Stimulated activated memory B cell treated with anti-CD40 and anti-IgM and Interleukin-4, amounts not matched to agents 10 μg/mL and 1 μg/mL and 100 μg/mL, for 72 hours (primary cell): ENCODE data around the gene KCNF1.
A peak's percentile ranks its signal among the peaks of the same experiment; 100 is the strongest.

ENCODE experiments used
- ATAC-seq: fragments of 150-1000 bp; cut with Tn5 transposase; 2 replicates; pipeline ENCODE4 v1.10.0; 2021
- H3K27ac Mint-ChIP-seq: one replicate; pipeline ENCODE4 v1.8.0; 2022; ENCODE audit warnings: mild to moderate bottlenecking, mixed read lengths
- H3K27me3 Mint-ChIP-seq: one replicate; pipeline ENCODE4 v1.8.0; 2022; ENCODE audit warnings: mixed read lengths
- H3K36me3 Mint-ChIP-seq: one replicate; pipeline ENCODE4 v1.8.0; 2022; ENCODE audit warnings: mixed read lengths
- H3K4me1 Mint-ChIP-seq: one replicate; pipeline ENCODE4 v1.8.0; 2022; ENCODE audit warnings: mixed read lengths
- H3K4me3 Mint-ChIP-seq: one replicate; pipeline ENCODE4 v1.8.0; 2022; ENCODE audit warnings: mild to moderate bottlenecking, moderate library complexity, mixed read lengths
- H3K9me3 Mint-ChIP-seq: one replicate; pipeline ENCODE4 v1.8.0; 2022; ENCODE audit warnings: mixed read lengths

KCNF1 gene

DNA sequence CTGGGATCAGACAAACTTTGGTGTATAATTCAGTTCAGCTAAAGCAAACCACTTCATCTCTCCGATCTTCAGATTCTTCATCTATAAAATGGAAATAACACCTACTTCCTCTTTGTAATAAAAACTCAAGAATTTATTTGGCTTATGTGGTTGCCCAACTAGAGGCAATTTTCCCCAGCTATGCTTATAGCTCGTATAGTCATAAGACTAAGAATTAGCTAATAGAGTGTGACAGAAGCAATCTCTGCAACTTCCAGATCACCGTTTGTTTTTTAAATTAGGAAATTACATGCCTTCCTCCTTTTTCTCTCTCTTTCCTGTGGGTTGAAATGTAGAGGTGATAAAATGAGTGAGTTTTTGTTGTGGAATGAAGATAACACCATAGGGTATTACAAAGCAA is 35.3 kb upstream of the KCNF1 start:
- H3K27ac Mint-ChIP-seq, result no peak overlapping the region
- no peak for ATAC-seq
- no peaks in the 10 kb centered on the region for H3K36me3 Mint-ChIP-seq
- no peak overlapping the region for H3K4me3 Mint-ChIP-seq
- H3K9me3 Mint-ChIP-seq, result peaks cover 4% of the 10 kb centered on the region
- peaks cover 19% of the 10 kb centered on the region for H3K27me3 Mint-ChIP-seq
- H3K4me1 Mint-ChIP-seq, result no peaks in the 10 kb centered on the region

DNA sequence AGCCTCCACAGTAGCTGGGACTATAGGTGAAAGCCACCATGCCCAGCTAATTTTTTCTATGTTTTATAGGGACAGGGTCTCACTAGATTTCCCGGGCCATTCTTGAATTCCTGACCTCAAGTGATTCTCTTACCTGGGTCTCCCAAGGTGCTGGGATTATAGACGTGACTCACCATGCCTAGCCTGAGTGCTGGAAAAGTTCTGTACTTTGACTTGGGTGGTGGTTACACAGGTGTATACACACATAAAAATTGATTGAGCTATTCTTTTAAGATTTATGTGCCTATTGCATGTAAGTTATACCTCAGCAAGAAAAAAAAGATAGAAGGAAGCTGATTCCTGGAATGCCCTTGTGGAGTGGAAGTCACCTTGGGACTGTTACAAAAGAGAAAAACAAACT is 34.8 kb upstream of the KCNF1 start:
- no peak for ATAC-seq
- Mint-ChIP-seq H3K36me3 (no peaks in the 10 kb centered on the region), H3K4me3 (no peak overlapping the region), H3K27ac (no peak overlapping the region), H3K27me3 (peaks cover 19% of the 10 kb centered on the region), H3K4me1 (no peaks in the 10 kb centered on the region), H3K9me3 (peaks cover 4% of the 10 kb centered on the region)

DNA sequence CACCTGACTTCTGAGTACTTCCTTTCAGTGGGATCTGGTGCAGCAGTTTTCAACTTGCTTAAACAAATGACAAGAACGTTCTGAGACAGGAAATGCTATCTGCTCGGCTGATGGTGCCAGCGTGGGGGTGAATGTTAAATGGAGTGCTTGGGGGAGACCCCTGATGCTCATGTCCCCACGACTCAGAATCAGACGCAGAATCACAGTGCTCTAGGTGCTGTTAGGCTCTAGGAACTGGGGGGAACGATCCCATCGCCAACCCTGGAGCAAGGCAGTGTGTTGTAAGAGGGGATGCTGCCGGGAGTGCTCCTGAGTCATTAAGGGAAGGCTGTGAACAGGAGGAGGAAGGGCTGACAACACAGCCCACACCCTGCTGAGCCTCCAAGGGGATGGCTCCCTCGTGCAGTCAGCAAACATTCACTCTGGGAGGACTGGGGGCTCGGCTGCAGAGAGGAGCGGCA is 34.1 kb upstream of the KCNF1 start:
- Mint-ChIP-seq H3K9me3 (no peaks in the 10 kb centered on the region), H3K4me1 (no peaks in the 10 kb centered on the region), H3K27me3 (peaks cover 19% of the 10 kb centered on the region), H3K36me3 (no peaks in the 10 kb centered on the region), H3K4me3 (no peak overlapping the region), H3K27ac (no peak overlapping the region)
- ATAC-seq, result no peak

DNA sequence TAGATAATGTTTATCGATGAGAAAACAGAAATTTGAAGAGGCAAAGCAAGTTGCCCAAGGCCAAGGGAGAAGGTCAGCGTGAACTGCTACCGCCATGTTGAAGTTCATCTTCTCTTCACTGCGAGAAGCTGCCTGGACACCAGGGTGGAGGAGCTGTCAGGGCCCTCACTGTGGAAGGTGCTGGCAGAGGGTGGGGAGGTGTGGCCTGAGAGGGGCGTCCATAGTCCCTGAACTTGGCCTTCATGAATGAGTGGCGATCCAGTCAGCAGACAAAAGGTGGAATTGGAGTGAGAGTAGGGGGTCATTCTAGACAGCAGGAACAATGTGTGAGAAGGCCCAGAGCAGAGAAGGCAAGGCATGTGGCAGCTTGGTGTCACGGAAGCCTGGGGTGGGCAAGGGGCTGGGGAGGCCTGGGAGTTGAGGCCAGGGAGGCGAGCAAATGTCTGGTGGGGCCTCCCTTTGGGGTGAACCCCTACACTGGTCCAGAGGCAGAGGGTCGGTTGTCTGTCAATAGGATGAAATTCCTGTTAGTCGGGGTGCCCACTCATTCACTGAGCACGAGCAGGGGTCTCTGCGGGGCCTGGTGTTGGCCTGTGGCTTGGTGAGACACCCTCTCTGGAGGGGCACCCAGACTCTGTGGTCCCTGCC is 33.3 kb upstream of the KCNF1 start:
- peaks cover 19% of the 10 kb centered on the region for H3K27me3 Mint-ChIP-seq
- no peak overlapping the region for H3K27ac Mint-ChIP-seq
- ATAC-seq, result no peak
- no peaks in the 10 kb centered on the region for H3K9me3 Mint-ChIP-seq
- H3K4me3 Mint-ChIP-seq, result no peak overlapping the region
- no peaks in the 10 kb centered on the region for H3K4me1 Mint-ChIP-seq
- no peaks in the 10 kb centered on the region for H3K36me3 Mint-ChIP-seq

DNA sequence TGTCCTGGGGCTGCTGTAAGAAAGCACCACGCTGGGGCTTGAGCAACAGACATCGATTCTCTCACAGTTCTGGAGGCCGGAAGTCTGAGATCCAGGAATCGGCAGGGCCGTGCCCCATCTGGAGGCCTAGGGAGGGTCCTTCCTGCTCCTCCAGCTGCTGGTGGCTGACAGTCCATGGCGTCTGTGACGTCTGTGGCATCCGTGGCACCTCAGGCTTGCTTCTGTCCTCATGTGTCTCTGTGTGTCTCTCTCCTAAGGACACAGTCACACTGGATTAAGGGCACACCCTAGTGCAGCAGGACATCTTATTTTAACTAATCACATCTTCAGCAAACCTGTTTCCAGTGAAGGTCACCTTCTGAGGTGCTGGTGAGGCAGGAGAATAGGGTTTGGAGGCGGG is 32.6 kb upstream of the KCNF1 start:
- Mint-ChIP-seq H3K9me3 (no peaks in the 10 kb centered on the region), H3K4me1 (no peaks in the 10 kb centered on the region), H3K27me3 (peaks cover 19% of the 10 kb centered on the region), H3K27ac (no peak overlapping the region), H3K36me3 (no peaks in the 10 kb centered on the region), H3K4me3 (no peak overlapping the region)
- ATAC-seq, result no peak

DNA sequence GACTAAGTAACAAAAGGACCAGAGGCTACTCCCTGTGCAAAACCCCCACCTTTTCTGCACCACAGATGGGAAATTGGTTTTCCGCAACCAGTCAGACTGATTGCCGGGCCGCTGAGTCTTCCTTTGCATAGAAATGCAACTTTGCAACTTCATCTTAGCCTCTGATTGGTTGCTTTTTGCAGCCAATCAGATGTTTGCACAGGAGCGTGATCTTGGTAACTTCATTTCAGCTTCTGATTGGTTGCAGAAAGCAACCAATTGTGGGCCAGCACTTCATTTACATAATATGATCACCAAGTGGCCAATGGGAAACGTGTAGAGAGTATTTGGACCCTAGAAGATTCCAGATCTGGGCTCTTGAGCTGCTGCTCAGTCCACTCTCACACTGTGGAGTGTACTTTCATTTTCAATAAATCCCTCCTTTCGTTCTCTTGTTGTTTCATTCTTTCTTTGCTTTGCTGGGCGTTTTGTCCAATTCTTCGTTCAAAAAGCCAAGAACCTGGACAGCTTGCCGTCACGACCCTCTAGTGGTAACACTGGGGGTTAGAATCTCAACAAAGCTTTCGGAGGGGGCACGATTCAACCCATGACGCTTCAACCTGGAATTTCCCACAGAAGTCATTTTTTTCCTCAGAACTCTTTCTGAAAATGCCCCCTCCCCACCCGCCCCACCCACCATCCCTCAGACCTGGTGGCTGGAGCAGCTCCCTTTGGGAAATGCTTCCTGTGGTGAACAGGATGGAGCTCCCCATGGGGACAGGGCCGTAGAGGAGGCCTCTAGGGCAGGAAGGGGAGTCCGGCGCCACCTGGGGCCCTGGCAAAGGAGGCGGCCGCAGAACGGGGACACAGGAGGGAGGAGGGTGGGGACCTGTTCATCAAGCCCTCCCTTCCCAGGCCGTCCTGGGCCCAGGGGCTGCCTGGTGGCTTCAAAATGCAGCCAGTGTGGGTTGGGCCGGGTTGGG is 31.8 kb upstream of the KCNF1 start:
- ATAC-seq, result peak; percentile 17
- Mint-ChIP-seq H3K4me3 (peak overlapping the region; percentile 67), H3K27ac (peak overlapping the region; percentile 85)

DNA sequence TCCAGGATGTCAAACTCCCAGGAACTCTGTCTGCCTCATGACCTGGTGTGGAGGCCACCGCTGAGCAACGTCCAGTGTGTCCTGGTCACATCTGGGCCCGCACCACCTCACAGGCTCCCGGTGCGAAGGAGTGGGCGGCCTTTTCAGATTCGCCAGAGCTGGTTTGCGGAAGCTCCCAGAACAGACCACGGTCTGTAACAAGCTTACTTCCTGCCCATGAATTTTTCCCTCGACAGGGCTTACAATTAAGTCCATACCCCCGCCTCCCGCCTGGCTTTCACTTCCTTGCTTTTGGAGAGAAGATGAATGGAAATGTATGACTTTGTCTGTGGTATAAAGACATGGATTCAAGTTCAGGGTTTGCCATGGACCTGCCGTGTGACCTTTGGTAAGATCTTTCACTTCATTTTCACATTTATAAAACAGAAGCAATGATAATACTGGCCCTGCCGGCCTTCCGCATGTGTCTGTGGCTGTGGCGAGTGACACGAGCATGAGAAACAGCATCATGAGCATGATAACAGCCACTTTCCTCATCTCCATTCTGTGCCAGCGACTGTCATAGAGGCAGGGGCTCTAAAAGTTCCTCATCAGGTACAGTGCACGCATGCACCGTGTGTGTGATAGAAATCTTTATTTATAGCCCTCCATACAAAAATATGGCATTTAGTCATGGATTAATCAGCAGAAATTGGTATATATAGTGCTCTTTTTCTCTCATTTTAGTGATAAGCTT is 31.0 kb upstream of the KCNF1 start:
- peak overlapping the region; percentile 67 for H3K4me3 Mint-ChIP-seq
- no peaks in the 10 kb centered on the region for H3K9me3 Mint-ChIP-seq
- no peaks in the 10 kb centered on the region for H3K4me1 Mint-ChIP-seq
- peak; percentile 66 for ATAC-seq
- no peaks in the 10 kb centered on the region for H3K36me3 Mint-ChIP-seq
- peak overlapping the region; percentile 85 for H3K27ac Mint-ChIP-seq
- H3K27me3 Mint-ChIP-seq, result peaks cover 19% of the 10 kb centered on the region

More for the DNA sequence above, 31.8 kb upstream of the KCNF1 start:
- Mint-ChIP-seq H3K27me3 (peaks cover 19% of the 10 kb centered on the region), H3K36me3 (no peaks in the 10 kb centered on the region), H3K4me1 (no peaks in the 10 kb centered on the region), H3K9me3 (no peaks in the 10 kb centered on the region)

DNA sequence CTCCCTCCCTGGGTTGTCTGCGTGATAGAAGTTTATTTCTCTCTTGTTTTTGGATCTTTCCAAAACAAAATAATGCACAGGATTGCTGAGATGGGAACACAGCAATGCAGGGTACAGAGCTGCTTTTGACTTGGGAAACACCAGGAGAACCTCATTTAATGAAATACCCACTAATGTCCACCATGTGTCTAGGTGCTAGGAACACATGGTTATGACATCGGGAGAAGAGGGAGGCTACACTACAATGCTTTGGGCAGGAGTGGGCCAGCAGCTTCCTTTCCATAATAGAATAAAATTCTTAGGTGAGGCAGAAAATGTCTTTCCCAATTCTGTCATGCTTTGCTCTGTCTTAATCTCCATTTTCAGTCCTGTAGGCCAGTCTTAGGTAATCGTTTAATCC is 29.2 kb upstream of the KCNF1 start:
- no peaks in the 10 kb centered on the region for H3K36me3 Mint-ChIP-seq
- H3K27me3 Mint-ChIP-seq, result peaks cover 16% of the 10 kb centered on the region
- H3K9me3 Mint-ChIP-seq, result no peaks in the 10 kb centered on the region
- H3K27ac Mint-ChIP-seq, result no peak overlapping the region
- H3K4me1 Mint-ChIP-seq, result no peaks in the 10 kb centered on the region
- no peak for ATAC-seq
- H3K4me3 Mint-ChIP-seq, result no peak overlapping the region

DNA sequence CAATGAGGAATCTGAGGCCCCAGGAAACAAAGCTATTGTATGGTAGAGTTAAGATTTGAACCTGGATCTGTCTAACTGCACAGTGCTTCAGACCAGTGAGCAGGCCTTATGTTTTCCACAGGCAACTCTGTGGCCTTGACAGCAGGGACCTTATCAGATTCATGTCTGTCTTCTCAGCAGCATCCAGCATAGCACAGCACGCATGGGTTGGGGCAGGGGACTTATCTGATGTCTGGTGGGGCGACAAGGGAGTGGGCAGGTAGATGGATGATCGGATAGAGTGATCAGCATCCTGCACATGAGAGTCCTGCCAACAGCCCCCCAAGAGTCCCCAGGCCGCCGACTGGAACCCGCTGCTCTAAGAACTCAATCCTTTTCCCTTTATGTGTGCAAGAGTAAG is 28.7 kb upstream of the KCNF1 start:
- H3K27me3 Mint-ChIP-seq, result peaks cover 11% of the 10 kb centered on the region
- ATAC-seq, result no peak
- no peak overlapping the region for H3K27ac Mint-ChIP-seq
- no peak overlapping the region for H3K4me3 Mint-ChIP-seq
- no peaks in the 10 kb centered on the region for H3K36me3 Mint-ChIP-seq
- no peaks in the 10 kb centered on the region for H3K9me3 Mint-ChIP-seq
- no peaks in the 10 kb centered on the region for H3K4me1 Mint-ChIP-seq

DNA sequence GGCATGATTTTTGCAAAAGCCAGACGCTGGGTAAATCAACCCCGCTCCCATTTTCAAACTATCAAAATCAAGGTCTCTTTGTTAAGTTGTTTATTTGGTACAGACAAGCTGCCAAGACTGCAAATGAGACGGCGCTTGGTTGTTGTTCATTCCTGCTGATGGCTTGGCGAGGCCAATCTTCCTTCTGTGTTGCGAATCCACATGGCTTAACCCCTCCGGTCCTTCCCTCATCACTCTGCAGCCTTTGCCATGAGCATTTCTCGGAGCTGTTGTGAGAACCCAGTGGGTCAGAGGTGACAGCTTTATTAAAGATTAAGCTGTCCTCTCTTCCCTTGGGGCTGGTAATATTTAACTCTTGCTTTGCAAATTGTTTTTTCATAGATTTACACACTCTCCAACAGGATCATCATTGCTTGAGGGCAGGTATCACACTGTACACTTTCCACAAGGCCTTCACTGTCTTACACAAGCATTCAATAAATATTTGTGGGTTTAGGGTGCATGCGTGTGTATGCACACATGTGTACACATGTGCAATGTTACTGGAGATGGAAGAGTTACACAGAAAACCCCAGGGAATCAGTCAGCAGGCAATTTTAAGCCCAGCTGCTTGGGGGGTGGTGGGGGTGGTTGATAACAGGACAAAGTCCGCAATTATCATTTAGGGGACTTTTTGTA is 27.8 kb upstream of the KCNF1 start:
- ATAC-seq, result no peak
- Mint-ChIP-seq H3K4me3 (no peak overlapping the region), H3K4me1 (no peaks in the 10 kb centered on the region), H3K36me3 (no peaks in the 10 kb centered on the region), H3K27me3 (peaks cover 3% of the 10 kb centered on the region), H3K9me3 (peaks cover 3% of the 10 kb centered on the region), H3K27ac (no peak overlapping the region)

DNA sequence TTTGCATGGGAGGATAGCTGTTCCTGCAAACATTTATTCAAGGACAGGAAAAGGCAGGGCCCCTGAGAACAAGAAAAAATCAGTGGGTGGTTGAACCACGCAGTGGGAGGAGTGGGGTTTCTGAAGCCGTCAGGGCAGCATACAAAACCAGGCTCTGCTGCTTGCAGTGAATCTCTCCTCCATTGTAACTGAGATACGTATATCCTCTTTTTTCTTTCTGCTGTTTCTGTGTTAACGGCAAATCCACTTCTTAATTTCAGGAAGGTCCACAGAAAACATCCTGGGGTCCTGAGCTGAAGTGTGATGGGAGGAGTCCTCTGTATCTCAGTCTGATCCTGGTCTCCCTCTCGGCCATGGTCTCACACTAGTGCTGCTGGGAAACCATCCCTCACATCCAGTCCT is 27.2 kb upstream of the KCNF1 start:
- Mint-ChIP-seq H3K4me3 (no peak overlapping the region), H3K4me1 (no peaks in the 10 kb centered on the region), H3K9me3 (peaks cover 3% of the 10 kb centered on the region), H3K27ac (no peak overlapping the region), H3K27me3 (no peaks in the 10 kb centered on the region), H3K36me3 (no peaks in the 10 kb centered on the region)
- no peak for ATAC-seq

DNA sequence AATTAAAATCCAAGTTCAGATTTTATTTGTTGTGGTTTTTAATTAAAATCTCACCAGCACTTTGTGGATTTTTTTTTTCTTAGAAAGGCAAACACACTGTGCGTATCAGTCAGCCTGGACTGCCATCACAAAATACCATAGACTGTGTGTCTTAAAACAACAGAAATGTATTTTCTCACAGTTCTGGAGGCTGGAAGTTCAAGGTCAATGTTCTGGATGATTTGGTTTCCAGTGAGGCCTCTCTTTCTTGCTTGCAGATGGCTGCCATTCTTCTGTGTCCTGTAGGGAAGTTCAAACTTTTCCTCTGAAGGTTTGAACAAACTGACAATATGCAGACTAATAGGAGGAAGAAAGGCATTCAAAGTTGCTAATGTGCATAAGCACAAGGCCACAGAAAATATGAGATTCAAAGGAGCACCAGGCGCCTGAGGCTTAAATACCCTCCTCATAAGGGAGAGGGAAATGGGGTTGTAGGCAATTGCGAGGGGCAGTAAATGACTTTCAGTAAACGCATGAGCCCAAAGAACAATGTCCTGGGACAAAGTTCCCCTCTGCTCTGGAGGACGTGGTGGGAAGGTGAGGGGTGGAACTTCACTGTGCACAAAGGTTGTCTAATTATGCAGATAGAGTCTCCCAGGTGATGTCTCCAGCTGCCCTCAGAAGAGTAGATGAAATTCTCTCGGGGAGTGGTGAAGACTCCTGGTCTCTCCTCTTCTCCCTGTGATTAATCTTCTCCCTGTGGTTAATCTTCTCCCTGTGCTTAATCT is 26.5 kb upstream of the KCNF1 start:
- Mint-ChIP-seq H3K4me1 (no peaks in the 10 kb centered on the region), H3K4me3 (no peak overlapping the region), H3K27ac (no peak overlapping the region), H3K27me3 (no peaks in the 10 kb centered on the region), H3K36me3 (no peaks in the 10 kb centered on the region), H3K9me3 (peaks cover 3% of the 10 kb centered on the region)
- no peak for ATAC-seq

DNA sequence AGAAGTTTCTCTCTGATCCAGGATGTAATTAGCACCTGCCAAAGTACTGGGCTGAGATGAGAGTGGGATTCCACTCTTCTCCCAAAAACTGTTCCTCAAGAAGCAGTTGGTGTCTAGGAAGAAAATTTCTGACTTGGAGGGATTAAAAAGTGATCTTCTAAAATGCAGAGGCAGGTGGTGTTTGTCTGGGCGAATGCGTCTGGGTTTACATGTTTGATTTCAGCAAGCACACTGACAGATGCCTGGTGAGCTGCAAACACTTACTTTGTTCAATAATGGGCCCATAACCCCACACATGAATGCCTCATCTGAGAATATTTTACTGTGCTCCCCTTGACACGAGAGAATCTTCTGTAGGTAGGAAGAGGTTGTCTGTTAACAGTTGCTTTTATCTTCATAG is 24.3 kb upstream of the KCNF1 start:
- Mint-ChIP-seq H3K4me1 (no peaks in the 10 kb centered on the region), H3K9me3 (peaks cover 7% of the 10 kb centered on the region), H3K4me3 (no peak overlapping the region), H3K36me3 (no peaks in the 10 kb centered on the region), H3K27ac (no peak overlapping the region), H3K27me3 (peaks cover 16% of the 10 kb centered on the region)
- no peak for ATAC-seq

DNA sequence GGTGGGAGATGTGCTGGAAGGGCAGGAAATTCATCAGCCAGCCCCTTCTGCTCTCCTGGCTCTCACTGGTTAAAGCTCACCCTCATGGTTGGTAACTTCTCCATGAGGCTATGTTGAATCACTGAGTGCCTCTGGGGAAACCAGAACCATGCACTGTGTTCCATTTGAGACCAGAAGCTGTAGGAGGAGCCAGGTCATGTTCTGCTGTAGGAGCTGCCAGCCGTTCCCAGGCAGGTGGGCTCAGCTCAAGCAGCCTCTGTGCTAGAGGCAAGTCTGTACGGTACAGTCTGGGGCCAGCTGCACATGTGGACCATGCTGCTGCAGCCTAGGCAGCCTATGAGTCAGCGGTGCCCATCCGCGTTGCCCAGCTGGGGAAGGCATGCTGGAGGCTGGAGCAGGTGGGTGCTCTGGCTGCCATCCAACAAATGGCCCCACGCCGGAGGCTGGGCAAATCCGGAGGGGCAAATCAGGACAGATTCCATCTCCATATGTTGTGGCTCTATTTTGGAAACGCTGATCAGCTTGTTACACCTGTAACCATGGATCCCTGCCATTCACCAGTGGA is 22.0 kb upstream of the KCNF1 start:
- H3K27me3 Mint-ChIP-seq, result peaks cover 37% of the 10 kb centered on the region
- ATAC-seq, result no peak

More for the DNA sequence above, 22.0 kb upstream of the KCNF1 start:
- Mint-ChIP-seq H3K27ac (no peak overlapping the region), H3K4me3 (no peak overlapping the region), H3K36me3 (no peaks in the 10 kb centered on the region), H3K4me1 (no peaks in the 10 kb centered on the region), H3K9me3 (peaks cover 7% of the 10 kb centered on the region)
